Measurements from ENCODE around the gene DSCAM. TPM values are rescaled to one million over a fixed set of nuclear protein-coding genes. Genes with fewer than 3 reads are reported as not detected.

The DSCAM gene
- total RNA-seq, 1 donor from 2014 or later, result 0.06 TPM

GRCh38 chr21:40425981-40426380 is 421.0 kb downstream of the DSCAM start:
- no peak overlapping the region for H3K4me3 ChIP-seq (ENCODE audit: low read depth, low read length)
- no peak for DNase-seq (ENCODE audit: low read depth)
- no peak for TF ChIP-seq CTCF (conservative IDR thresholded peaks at IDR 0.05; ENCODE audit: low read depth, low read length)

GRCh38 chr21:40422896-40423635 is 423.9 kb downstream of the DSCAM start:
- DNase-seq (ENCODE audit: low read depth), result no peak
- H3K4me3 ChIP-seq (ENCODE audit: low read depth, low read length), result peak overlapping the region; percentile 5
- TF ChIP-seq CTCF (conservative IDR thresholded peaks at IDR 0.05; ENCODE audit: low read depth, low read length), result no peak

- H3K4me3 ChIP-seq (ENCODE audit: low read depth, low read length), result no peak overlapping the region
- TF ChIP-seq CTCF (conservative IDR thresholded peaks at IDR 0.05; ENCODE audit: low read depth, low read length), result no peak
- DNase-seq (ENCODE audit: low read depth), result no peak
These were observed 425.8 kb downstream of the DSCAM start for GRCh38 chr21:40421121-40421520.

- DNase-seq (ENCODE audit: low read depth), result no peak
- no peak for TF ChIP-seq CTCF (conservative IDR thresholded peaks at IDR 0.05; ENCODE audit: low read depth, low read length)
- no peak overlapping the region for H3K4me3 ChIP-seq (ENCODE audit: low read depth, low read length)
These were observed 430.4 kb downstream of the DSCAM start for GRCh38 chr21:40416572-40416971.

- no peak overlapping the region for H3K4me3 ChIP-seq (ENCODE audit: low read depth, low read length)
- DNase-seq (ENCODE audit: low read depth), result no peak
- TF ChIP-seq CTCF (conservative IDR thresholded peaks at IDR 0.05; ENCODE audit: low read depth, low read length), result no peak
These were observed 438.4 kb downstream of the DSCAM start for GRCh38 chr21:40408561-40408960.

GRCh38 chr21:40404396-40404800 is 442.6 kb downstream of the DSCAM start:
- DNase-seq (ENCODE audit: low read depth), result no peak
- no peak for TF ChIP-seq CTCF (conservative IDR thresholded peaks at IDR 0.05; ENCODE audit: low read depth, low read length)
- no peak overlapping the region for H3K4me3 ChIP-seq (ENCODE audit: low read depth, low read length)

Data from epithelial cell of proximal tubule (primary cell).